DLD1 (cell line): ENCODE results near the gene CAT.

Experiments
- in situ Hi-C: cut with HindIII; loops from 2 replicates; pipeline ENCODE4 v1.10.0; 2017; ENCODE audit warnings: low sequenced_read_pairs

CAT gene

DNA sequence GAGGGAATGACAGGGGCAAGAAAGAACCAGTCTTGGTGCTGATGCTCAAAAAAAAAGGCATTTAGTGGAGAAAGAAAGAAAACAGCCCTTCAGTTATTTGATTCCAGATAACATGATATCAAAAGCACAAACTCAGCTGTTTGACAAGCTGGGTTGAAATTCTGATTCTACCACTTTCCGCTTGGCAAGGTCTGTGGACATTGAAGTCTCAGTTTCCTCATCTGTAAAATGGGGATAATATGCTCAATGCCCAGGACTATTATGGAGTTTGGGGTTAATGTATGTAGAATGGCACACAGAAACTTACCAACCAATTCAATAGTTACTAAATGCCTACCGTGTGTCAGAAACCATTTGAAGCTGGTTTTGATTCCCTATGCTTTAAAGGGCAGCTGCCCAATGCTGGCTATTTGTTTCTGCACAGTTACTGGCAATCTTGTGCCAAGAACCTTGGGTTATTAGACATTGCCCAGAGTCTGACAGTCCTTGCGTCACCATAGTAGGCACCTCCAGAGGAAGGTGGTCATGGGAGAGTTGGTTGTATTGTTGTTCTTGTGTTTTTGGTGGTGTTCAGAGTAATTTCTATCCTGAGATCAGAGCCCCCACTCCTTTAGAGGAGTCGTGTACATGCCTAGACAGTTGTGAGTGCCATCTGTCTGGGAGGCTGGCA, 55.3 kb downstream of the CAT start:
- in situ Hi-C loops: no loop called here

DNA sequence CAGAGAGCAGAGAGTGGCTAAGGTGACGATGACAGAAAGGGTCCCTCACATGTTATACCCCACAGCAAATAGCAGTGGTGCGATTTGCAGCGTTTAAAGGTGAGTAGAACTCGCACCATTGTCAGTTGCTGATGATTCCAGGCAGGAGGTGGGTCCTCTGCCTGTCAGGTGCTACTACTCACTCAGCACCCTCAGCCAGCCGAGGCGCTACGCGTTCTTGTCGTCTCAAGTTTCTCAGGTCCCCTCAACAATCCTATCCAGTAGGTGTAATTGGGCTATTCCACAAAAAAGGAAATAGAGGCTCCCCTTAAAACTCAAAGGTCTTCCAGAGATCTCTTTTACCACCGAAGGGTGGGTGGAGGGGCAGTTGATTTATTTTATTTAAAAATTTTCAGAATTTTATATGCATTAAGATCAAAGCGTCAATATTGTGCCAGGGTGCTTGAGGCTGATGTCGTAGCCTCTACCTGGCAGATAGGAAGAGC, 56.5 kb downstream of the CAT start:
- in situ Hi-C loops: no loop called here

DNA sequence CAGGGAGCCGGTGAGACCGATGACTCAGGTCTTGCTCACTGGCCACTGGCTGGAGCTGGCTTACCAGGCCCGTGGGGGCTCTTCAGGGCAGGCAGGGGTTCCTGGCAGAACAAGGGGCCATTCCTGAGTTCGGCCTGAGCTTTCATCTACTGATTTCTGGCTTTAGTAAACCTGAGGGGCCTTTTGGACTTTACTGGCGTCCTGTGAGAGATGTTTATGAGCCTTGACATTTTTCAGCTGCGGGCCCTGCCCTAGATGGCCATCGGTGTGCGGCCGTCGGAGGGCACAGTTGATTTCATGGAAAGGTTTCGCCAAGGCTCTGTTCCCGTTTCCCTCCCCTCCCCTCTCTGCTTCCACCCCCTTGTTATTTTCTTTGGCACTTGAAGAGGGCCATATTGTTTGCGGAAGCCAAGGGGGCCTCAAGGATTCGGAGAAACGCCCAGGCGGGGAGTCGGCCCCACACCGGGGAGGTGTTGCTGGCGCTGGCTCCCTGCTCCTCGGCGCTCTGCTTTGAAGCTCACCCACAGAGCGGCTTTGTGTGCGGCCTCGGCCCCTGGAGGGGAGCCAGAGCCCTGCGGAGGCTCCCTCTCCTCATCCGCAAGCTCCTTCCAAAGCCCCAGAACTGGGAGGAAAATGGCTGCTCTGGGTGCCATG, 57.1 kb downstream of the CAT start:
- in situ Hi-C loops: no loop called here

DNA sequence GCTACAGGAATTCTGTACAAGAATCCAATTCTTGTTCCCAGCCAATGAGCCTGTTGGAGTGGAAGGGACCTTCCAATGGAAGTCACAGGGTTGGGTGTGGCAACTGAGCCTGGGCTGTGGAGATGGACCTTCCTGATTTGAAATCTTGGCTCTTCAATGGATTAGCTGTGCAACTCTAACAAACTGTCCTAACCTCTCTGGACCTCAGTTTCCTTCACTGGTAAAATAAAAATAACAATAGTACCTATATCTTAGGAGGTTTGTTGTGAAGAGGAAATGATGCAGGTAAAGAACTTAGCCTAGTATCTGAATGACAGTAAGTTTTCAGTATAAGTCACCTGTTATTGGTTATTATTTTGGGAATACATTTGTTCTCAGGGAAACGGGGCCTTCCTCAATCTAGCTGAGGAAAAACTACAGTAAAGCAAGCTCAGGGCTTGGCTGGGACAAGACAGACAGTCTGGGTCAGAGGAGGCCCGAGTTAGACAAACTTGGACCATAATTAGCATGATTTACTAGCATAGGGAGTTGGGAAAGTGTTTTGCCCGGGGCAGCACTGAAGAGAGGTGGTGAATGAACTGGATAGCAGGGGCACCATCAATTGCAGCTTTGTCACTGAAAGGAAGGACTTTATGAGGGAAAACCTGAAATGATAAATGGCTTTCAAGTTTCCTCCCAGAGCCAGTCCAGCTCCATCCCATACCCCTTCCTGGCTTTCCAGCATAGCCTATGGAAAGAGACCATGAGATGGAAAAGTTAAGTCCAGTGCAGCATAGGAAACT, 61.2 kb downstream of the CAT start:
- in situ Hi-C loops: no loop called here

DNA sequence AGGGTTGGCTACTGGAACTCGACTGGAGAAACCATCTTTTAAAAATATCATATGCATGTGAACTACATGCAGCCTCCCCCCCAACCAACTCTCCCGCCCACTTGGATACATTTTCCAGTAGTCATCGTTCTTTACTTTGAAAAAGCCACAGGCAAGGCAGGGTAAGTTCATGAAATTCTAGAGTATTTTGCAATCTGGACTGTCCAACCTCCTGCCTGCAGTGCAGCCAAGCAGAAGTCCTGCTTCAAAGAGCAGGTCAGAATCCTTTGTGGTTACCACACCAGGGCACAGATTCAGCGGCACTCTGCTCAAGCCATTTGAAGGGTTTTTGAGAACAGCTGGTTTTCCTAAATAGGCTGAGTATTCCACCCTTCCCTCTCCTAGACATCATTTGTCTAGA, 62.8 kb downstream of the CAT start:
- in situ Hi-C loops: no loop called here

DNA sequence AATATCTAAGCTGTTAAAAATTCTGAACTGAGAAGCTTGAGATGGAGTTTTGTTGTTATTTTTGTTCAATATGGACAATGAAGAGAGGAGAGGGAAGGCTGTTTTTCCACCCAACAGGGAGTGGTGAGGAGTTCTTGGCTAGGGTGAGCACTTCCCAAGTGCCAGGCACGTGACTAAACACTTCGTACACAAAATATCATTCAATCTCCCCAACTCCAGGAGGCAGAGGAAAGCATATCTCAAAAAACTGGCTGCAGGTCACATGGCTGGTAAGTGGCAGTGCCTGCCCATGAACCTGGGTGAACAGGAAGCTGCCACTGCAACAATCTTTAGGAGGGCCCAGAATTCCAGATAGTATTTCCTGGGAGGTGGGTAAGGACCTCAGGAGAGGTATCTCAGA, 63.2 kb downstream of the CAT start:
- in situ Hi-C loops: no loop called here

DNA sequence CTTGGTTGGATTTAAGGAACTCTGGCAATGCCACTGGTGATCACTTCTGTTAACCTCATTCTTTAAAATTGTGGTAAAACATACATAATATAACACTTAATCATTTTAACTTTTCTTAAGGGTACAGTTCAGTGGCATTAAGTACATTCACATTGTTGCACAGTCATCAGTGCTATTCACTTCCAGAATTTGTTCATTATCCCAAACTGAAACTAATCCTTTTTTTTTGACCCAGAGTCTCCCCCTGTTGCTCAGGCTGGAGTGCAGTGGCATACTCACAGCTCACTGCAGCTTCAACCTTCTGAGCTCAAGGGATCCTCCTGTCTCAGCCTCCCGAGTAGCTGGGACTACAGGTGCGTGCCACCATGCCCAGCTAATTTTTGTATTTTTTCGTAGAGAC, 64.2 kb downstream of the CAT start:
- in situ Hi-C loops: no loop called here

DNA sequence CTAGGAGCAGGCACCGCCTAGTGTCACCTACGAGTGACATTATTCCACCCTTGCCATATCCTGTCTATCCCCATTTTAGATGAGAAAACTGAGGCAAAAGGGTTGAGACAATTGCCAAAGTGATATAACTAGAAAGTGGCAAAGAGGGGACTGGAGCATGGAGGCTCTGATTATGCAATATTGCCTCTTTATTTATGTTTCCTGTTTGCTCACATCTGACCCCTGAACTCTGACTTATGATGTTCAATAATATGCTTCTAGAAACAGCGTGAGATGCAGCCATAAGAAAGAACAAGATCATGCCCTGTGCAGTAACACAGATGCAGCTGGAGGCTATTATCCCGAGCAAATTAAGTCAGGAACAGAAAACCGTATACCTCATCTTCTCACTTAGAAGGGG, 67.1 kb downstream of the CAT start:
- in situ Hi-C loops: no loop called here

DNA sequence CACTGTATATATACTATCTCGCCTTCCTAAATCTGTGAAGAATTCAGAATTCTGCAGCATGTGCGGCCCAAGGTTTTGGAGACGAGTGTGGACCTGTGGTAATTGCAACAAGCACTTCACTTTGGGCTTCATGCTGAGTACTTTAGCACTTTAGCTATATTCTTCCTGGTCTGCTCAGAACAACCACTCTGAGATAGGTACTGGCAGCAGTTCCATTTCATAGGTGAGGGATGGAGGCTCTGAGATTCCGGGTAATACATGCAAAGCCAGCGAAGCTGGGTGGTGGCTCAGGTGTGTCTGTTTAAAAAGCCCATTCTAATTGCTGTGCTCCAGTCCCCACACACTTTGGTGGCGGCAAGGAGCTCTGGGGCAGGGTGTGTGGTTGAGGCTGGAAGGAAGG, 68.4 kb downstream of the CAT start:
- in situ Hi-C loops: no loop called here

DNA sequence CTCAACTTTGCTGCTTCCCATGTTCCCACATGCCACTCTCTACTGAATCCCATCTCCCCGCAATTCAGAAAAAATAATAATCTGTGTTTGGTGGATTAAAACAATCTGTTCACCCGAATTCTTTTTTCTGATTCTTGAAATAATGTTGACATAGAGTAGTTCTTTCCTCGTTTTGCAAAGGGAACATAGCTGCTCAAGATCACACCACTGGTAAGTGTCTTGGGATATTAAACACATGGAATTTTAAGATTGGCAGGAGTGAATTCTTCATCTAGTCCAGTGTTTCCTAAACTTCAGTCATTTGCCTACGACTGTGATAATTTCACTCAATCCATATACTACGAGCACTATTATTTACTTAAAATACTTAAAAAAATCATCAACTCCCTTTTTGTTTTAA, 68.9 kb downstream of the CAT start:
- in situ Hi-C loops: no loop called here

DNA sequence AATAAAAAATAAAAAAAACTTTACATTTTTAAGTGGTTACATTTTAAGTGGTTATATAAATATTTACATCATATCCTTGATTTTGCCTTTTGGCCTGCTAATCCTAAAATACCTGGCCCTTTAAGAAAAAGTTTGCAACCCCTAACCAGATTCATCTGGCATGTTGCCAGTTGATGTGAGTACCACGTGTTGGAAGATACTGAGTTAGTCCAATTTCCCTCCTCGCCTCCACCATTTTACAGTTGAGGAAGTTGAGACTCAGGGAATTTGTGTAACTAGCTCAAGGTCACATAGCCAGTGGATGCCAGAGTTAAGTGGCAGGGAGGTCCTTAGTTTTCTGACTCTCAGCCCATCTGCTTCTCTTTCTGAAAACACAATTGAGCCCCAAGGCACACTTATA, 69.8 kb downstream of the CAT start:
- in situ Hi-C loops: no loop called here

DNA sequence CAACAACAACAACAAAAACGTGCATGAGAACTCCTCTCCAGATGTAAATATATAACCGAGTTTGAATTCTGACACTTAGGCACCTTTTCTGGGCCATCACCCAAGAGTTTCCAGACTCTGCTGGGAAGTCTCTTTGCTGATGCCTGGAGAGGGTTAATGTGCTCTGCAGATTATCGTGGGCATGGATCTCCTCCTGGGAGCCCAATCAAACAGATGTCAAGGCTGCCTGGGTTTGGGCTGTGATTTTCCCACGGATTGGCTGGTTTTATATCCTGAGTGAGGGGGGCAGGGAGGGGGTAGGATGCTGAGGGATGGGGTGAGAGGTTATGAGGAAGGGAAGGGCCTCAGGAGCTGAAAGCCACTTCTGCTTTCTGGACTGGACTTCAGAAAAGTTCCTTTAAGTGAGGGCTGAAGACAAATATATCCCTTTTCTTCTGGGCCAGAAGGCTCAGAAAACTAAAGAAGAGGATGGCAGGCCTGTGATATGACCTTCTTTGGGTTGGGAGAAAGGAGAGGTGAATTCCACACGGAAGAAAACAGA, 70.7 kb downstream of the CAT start:
- in situ Hi-C loops: no loop called here

DNA sequence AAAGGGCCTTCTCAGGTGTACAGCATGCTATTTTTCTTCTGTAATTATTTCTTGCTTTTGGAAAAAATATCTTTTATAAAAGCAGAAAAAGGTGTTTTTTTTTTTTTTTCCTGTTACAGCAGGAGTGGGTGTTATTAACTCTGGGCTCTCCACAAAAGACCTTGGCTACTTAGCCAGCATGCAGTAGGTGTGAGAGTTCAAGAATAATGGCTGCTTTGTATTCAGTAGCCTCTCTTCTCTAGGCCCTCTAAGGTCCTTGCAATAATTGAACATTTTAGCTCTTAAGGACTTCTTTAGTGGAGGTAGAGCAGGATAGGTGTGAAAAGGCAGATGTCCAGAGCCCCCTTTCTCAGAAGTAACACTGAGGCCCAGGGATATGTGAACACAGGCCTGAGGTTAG, 71.5 kb downstream of the CAT start:
- in situ Hi-C loops: no loop called here

DNA sequence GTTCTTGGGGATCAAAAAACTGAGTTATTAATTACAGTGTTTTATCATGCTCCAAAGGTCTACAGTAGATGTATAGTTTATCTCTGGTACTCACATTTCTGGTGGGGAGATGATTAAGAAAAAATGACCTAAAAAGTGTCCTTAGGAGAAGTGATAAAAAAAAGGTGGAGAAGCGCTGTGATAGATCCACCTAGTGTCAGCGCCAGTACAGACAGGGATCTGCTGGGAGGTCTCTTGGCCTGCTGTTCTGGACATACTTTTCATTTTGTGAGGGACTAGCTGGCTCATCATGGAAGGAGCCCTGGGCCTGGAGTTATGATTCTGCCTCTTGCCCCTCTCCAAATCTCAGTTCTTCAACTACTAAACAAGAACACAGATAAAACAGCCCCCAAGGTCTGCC, 71.9 kb downstream of the CAT start:
- in situ Hi-C loops: no loop called here

DNA sequence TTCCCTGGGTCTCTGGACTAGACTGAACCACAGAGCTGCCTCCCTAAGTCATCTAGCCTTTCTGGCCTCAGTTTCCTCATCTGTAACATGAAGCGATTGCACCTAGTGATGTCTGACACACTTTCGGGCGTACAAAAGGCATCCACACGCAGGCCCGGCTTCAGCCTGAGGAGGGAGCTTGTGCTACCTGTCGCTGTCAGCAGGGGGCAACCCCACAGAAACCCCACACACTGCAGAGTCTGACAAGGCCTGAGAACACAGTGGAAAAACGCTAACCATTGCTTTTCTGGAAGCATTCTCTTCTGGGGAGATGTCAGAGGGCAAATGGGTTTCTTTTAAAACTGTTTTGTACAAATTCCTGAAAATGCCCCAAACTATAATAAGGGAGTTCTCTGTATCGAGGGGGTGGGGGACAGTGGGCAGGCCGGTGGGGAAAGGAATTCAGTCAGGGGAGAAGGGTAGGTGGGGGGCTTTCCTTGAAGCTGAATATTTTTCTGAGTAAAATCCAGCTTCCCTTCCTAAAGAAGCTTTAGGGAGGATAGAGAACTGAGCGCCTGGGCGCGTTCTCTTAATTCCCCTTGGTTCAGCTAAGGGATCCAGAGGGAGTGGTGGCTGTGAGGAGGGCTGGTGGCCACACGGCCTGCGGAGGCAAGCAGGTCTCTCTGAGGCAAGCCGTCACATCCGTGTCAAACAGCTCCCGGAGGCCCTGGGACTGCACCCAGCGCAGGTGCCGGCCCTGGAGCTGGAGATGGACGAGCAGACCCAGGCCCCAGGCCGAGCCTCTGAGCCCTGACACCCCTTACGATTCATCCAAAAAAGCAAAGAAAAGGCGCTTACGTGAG, 74.3 kb downstream of the CAT start:
- in situ Hi-C loops: no loop called here

DNA sequence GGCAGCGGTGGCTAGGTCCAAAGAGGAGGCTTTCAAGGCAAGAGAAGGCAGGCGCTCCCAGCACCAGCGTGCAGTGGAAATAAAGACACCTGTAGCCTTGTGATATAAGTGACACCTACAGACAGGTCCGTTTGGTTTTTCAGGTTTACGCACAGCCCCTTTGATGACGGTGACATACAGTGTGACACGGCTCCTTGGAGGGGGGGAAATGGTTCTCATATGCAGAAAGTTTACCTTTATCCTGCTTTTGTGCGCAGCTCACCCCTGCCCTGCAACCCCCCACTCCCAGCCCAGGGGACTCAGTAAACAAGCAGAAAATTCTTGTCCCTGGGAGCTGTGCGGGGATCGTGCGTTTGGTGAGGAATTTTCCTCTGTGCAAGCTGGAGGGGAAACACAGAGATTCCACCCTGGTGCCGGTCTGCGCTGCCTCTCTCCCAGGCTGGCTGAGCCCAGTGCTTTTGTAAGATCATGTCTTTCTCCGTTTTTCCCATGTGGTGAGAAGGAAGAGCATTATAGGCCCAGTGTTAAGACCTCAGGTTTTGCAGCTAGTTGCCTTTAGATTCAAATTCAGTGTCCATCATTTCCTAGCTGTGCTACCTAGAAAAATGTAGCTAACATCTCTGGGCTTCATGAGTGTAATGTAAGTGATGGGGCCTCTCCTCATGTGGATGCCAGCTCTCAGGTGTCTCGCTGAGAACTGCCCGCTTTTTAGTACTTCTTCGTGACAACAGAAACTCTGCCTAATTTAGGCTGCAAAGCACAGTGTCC, 75.1 kb downstream of the CAT start, which contains the start of gene ELF5:
TSS of gene ELF5 (minus strand) at position 113 of the 768 bp plus-strand sequence. CDS start 8,045 bp downstream, outside the sequence.
- in situ Hi-C loops: no loop called here

DNA sequence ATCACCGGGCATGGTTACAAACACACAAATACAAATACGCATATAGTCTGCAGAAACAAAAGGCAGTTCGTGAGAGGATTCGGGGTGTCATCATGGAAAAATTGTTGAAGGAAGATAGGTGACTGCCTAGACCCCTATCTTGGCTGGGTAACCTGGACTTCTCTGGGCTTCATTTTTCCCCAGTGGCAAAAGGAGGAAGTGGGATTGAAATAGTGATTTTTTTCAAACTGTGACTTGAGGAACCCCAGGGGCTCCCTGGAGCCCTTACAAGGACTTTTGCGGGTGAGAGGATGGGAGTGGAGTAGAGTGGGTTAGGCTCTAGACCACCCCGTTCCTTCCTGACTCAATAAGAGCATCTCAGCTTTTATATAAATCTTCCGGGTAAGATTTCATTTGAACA, 75.9 kb downstream of the CAT start:
- in situ Hi-C loops: no loop called here

DNA sequence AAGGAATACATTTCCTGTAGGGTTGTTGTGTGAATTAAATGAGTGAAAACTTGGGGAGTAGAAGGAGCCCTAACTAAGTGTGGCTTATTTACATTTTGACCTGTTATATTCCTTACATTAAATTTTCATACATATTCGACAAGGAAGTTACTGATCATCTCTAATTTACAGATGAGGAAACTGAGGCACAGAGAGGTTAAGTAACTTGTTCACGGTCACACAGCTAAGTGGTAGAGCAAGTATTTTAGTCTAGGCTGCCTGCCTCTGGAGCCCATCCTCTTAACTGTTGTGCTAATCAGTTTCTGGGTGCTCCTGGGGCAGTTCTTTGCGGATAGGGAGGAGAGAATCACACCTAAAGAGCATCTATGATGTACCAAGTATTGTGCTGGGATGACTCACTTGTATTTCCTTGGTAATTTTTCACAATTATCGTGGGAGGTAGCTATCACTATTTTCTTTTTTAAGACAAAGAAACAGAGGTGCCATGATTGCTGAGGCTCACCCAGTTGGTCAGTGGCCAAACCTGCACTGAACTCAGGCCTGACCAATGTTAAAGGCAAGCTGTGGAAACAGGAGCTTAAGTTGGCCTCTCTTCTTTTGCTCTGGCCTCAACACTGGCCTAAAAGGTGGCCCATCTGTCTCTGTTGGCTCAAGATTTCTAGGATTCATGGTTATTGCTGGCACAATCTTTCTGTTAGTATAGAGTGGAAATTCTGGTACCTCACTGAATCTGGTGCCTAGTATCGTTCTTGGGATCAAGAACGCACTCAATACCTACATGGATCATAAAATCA, 77.7 kb downstream of the CAT start:
- in situ Hi-C loops: no loop called here

DNA sequence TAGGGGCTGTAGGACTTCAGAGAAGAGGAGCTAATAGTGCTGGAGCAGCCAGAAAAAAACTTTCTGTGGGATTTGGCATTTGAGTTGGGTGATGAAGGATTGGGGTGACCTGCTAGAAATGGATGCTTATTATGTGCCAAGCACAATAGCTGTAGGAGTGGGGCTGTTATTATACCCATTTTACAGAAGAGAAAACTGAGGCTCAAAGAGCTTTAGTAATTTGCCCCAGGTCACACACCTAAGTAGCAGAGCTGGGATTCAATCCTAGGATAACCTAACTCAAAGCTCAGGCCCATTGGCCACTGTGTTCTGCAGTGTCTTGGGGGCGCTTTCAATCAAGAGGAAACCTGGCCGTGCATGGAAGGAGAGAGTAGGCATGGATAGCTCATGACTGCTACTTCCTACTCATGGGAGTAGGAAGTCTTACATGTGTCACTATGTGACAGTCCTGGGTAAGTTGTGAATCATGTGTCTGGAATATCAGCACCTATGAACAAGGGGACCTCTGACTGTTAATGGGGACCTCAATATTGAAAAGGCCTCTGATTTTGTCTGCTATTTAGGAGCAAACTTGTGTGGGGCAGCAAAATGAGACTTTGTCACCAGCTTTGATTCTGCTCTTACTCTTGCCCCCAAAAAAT, 81.0 kb downstream of the CAT start:
- in situ Hi-C loops: no loop called here
